A673 (cell line): ENCODE measurements around the gene PABPN1L. TPM values are rescaled to one million over a fixed set of nuclear protein-coding genes. Genes with fewer than 3 reads are reported as not detected.

Source experiments
- BruUV-seq: library from RNA; stranded (reverse); fragments of 400-500 nt; replicated peaks from 2 replicates; lab custom pipeline; 2021; lab: Mats Ljungman, UMichigan
- CTCF ChIA-PET: fragments of 300-600 bp; sonication (Branson Sonifier 250); formaldehyde crosslinking; loops from one replicate; lab custom pipeline; 2022; ENCODE audit warnings: antibody characterized with exemption; lab: Charles Lee
- POLR2A ChIA-PET: fragments of 300-600 bp; sonication (Branson Sonifier 250); formaldehyde crosslinking; loops from one replicate; lab custom pipeline; 2022; ENCODE audit warnings: antibody characterized with exemption; ENCODE audit not compliant: low non-redundant PET; lab: Charles Lee
- DNase-seq: peaks from one replicate; pipeline ENCODE4 v3.0.0-alpha.2; 2015; ENCODE audit warnings: low spot score
- H3K27ac ChIP-seq: fragments of 200-600 bp; sonication (generic); 2 replicates; pipeline ENCODE4 v1.5.1; 2016; ENCODE audit warnings: mixed run types, low read depth, mild to moderate bottlenecking, mixed read lengths, antibody characterized with exemption, low read length; ENCODE audit not compliant: poor library complexity, severe bottlenecking
- H3K27me3 ChIP-seq: fragments of 200-600 bp; sonication (generic); replicated peaks from 2 replicates; pipeline ENCODE4 v1.6.1; 2017; ENCODE audit warnings: mixed run types, low read depth, mild to moderate bottlenecking, mixed read lengths, antibody characterized with exemption, low read length; ENCODE audit not compliant: insufficient read depth, poor library complexity
- H3K36me3 ChIP-seq: fragments of 200-600 bp; sonication (generic); 2 replicates; pipeline ENCODE4 v1.6.1; 2016; ENCODE audit warnings: mixed run types, mild to moderate bottlenecking, mixed read lengths, antibody characterized with exemption, low read length; ENCODE audit not compliant: insufficient read depth, poor library complexity, severe bottlenecking
- H3K4me1 ChIP-seq: fragments of 200-600 bp; sonication (generic); 2 replicates; pipeline ENCODE4 v1.6.1; 2017; ENCODE audit warnings: mixed run types, mild to moderate bottlenecking, mixed read lengths, antibody characterized with exemption, low read length; ENCODE audit not compliant: insufficient read depth, poor library complexity, severe bottlenecking
- H3K4me3 ChIP-seq: fragments of 200-600 bp; sonication (generic); 2 replicates; pipeline ENCODE4 v1.5.1; 2016; ENCODE audit warnings: low read depth, mixed run types, mild to moderate bottlenecking, mixed read lengths, low read length; ENCODE audit not compliant: poor library complexity, severe bottlenecking
- H3K9me3 ChIP-seq: fragments of 200-600 bp; sonication (generic); 2 replicates; pipeline ENCODE4 v1.6.1; 2016; ENCODE audit warnings: mixed run types, low read depth, mild to moderate bottlenecking, mixed read lengths, antibody characterized with exemption, low read length; ENCODE audit not compliant: poor library complexity, severe bottlenecking
- EZH2 ChIP-seq: fragments of 200-600 bp; sonication (generic); IDR thresholded peaks from 2 replicates; pipeline ENCODE4 v1.6.1; 2017; ENCODE audit warnings: borderline replicate concordance, low read depth, mild to moderate bottlenecking, mixed read lengths, antibody characterized with exemption, low read length; ENCODE audit not compliant: poor library complexity, severe bottlenecking
- intact Hi-C: fragments of 100-400 bp; cut with micrococcal nuclease; formaldehyde crosslinking; loops from one replicate; pipeline ENCODE4 v1.10.0; 2022; ENCODE audit not compliant: unreplicated experiment
- total RNA-seq: library from RNA; stranded (reverse); gene quantifications from 2 replicates; pipeline ENCODE4 v1.2.3, GENCODE V29; 2021
- TF ChIP-seq, protein P1 (sequence below): fragments of 300-800, 200-600 bp; sonication (generic); conservative IDR thresholded peaks from 2 replicates; pipeline ENCODE4 v1.5.1; 2017; ENCODE audit warnings: low read depth, mild to moderate bottlenecking, antibody characterized with exemption, low read length, moderate library complexity, mixed read lengths

PABPN1L gene
- total RNA-seq, 1 experiment from 2014 or later = not detected

DNA sequence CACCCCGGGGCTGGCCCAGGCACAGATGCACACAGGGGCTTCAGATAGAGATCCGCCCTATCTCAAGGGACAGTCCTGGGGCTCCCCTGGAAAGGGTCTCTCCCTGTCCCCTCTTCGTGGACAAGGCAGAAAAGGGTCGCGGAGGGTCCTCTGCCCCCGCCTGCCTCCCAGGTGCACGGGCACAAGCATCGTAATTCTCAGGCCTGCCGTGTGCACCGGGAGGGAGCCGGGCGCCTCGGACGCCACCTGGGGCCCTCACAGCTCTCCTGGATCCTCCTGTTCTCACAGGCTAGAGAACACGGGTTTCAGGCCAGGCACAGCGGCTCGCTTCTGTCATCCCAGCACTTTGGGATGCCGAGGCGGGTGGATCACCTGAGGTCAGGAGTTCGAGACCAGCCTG, 11.9 kb upstream of the PABPN1L start:
- H3K4me3 ChIP-seq = no peak overlapping the region
- no peaks in the 10 kb centered on the region for H3K27me3 ChIP-seq
- ChIA-PET CTCF (no interaction called here), POLR2A (no interaction called here)
- TF ChIP-seq, protein P1, sequence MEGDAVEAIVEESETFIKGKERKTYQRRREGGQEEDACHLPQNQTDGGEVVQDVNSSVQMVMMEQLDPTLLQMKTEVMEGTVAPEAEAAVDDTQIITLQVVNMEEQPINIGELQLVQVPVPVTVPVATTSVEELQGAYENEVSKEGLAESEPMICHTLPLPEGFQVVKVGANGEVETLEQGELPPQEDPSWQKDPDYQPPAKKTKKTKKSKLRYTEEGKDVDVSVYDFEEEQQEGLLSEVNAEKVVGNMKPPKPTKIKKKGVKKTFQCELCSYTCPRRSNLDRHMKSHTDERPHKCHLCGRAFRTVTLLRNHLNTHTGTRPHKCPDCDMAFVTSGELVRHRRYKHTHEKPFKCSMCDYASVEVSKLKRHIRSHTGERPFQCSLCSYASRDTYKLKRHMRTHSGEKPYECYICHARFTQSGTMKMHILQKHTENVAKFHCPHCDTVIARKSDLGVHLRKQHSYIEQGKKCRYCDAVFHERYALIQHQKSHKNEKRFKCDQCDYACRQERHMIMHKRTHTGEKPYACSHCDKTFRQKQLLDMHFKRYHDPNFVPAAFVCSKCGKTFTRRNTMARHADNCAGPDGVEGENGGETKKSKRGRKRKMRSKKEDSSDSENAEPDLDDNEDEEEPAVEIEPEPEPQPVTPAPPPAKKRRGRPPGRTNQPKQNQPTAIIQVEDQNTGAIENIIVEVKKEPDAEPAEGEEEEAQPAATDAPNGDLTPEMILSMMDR = no peak
- TF ChIP-seq EZH2 = no peak
- DNase-seq = no peak
- no peaks in the 10 kb centered on the region for H3K4me1 ChIP-seq
- intact Hi-C loops = no loop called here
- H3K27ac ChIP-seq = no peak overlapping the region
- H3K9me3 ChIP-seq = no peaks in the 10 kb centered on the region
- BruUV-seq = no TSS peak
- no peaks in the 10 kb centered on the region for H3K36me3 ChIP-seq

DNA sequence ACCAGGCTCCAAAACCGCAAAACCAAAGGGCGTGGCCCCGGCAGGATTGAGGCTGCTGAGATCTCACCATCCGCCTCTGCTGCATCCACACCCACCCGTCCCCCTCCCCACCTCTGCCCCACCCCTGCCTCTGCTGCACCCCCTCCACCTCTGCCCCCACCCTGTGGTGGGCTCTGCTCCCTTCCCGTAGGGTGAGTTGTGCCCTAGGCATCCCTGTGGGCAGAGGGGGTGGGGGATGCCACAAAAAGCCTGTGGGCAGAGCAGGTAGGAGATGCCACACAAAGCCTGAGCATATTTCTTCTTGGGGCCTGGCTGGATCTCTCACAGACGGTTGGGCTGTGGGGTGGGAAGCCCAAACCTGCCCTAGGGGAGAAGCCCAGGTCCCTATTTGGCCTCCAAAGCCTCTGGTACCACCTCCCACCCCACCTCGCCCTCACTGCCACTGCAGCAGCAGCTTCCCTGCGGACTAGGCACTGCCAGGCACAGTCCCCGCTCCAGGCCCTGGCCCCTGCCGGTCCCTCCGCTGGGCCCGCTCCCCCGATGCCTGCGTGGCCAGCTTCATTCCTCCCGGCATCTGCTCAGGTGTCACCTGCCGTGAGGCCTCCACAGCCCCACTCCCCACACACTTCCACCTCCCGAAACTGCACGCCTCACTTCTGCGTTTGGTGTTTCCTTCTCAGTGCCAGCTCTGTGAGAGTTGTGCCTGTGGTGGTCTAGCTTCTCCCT, 11.3 kb upstream of the PABPN1L start:
- no peak overlapping the region for H3K27ac ChIP-seq
- no peaks in the 10 kb centered on the region for H3K4me1 ChIP-seq
- no peak overlapping the region for H3K4me3 ChIP-seq
- H3K36me3 ChIP-seq = no peaks in the 10 kb centered on the region
- BruUV-seq = no TSS peak
- TF ChIP-seq, protein P1 = no peak
- no peak for TF ChIP-seq EZH2
- intact Hi-C loops = no loop called here
- ChIA-PET POLR2A (no interaction called here), CTCF (no interaction called here)
- H3K9me3 ChIP-seq = no peaks in the 10 kb centered on the region
- no peak for DNase-seq
- no peaks in the 10 kb centered on the region for H3K27me3 ChIP-seq

DNA sequence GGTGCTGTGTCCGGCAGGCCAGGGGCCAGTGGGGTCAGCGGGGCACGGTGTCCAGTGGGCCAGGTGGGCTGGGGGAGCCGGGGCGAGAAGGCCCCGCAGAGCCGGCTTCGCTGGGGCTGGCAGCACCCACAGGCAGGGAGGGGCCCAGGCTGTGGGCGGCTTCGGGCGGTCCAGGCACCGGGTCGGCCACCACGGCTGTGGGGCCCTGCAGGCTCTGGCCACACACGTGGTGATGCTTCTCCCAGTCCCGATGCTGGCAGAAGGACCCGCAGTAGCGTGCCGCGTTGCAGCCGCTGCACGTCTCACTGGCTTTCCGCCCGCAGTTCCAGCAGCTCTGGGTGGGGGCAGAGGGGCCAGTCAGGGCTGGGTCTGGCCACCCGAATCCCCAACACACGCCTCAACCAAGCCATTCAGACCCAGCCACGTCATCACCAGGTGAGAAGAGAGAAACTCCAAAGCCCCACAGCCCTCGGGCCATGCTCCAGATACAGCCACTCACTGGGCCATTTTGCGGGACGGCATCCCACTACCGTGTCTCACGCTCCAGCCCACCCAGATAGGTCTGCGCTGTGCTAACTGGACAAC, 10.6 kb upstream of the PABPN1L start:
- no peaks in the 10 kb centered on the region for H3K4me1 ChIP-seq
- H3K27me3 ChIP-seq = no peaks in the 10 kb centered on the region
- H3K36me3 ChIP-seq = no peaks in the 10 kb centered on the region
- intact Hi-C loops = no loop called here
- H3K9me3 ChIP-seq = no peaks in the 10 kb centered on the region
- no peak overlapping the region for H3K27ac ChIP-seq
- POLR2A ChIA-PET = no interaction called here
- TF ChIP-seq, protein P1 = no peak
- TF ChIP-seq EZH2 = no peak
- H3K4me3 ChIP-seq = no peak overlapping the region
- CTCF ChIA-PET = no interaction called here
- DNase-seq = no peak
- BruUV-seq = no TSS peak
